AG09319 (cell line): ENCODE data around the gene NOL3.

ENCODE experiments used
- DNase-seq: peaks from one replicate; pipeline ENCODE4 v3.0.0-alpha.2; 2010; ENCODE audit warnings: low read depth; ENCODE audit errors: extremely low read depth
- CTCF ChIP-seq: IDR thresholded peaks from 2 replicates; pipeline ENCODE4 v1.5.1; 2011; ENCODE audit warnings: low read depth, mild to moderate bottlenecking, inconsistent platforms, low read length, moderate library complexity

The NOL3 gene

GRCh38 chr16:67176662-67177061, 6.3 kb downstream of the NOL3 start:
- no peak for DNase-seq
- TF ChIP-seq CTCF: no peak

GRCh38 chr16:67177743-67178699, 7.7 kb downstream of the NOL3 start:
- no peak for DNase-seq
- no peak for TF ChIP-seq CTCF

- DNase-seq: no peak
- peak; percentile 3; the same call in 1 of the 2 replicates for TF ChIP-seq CTCF
Observed at GRCh38 chr16:67179421-67180080, 9.2 kb downstream of the NOL3 start.

GRCh38 chr16:67180166-67180565, 9.8 kb downstream of the NOL3 start:
- DNase-seq: no peak
- no peak for TF ChIP-seq CTCF

GRCh38 chr16:67181346-67181745, 11.0 kb downstream of the NOL3 start:
- DNase-seq: peak; percentile 44
- no peak for TF ChIP-seq CTCF

- no peak for TF ChIP-seq CTCF
- no peak for DNase-seq
Observed at GRCh38 chr16:67182288-67182687, 11.9 kb downstream of the NOL3 start.

- TF ChIP-seq CTCF: no peak
- no peak for DNase-seq
Observed at GRCh38 chr16:67183284-67183626, 12.9 kb downstream of the NOL3 start.
